Stimulated activated CD4-positive, alpha-beta T cell treated with anti-CD3 and anti-CD28 coated beads, TNF-alpha, amount 100 ng/mL, for 4 hours (primary cell): Measurements from ENCODE around the gene STOML1.
"Not testable (repeated sequence)": the region's sequence is repeated elsewhere in the genome, so short reads cannot be mapped to it uniquely, and the experiment has no call there.

ENCODE experiments used
- DNase-seq, 3 experiments: peaks; one replicate each; pipeline ENCODE4 v3.0.0-alpha.2; 2020; ENCODE audit warnings: low read depth in 3 of 3

STOML1 gene

DNA sequence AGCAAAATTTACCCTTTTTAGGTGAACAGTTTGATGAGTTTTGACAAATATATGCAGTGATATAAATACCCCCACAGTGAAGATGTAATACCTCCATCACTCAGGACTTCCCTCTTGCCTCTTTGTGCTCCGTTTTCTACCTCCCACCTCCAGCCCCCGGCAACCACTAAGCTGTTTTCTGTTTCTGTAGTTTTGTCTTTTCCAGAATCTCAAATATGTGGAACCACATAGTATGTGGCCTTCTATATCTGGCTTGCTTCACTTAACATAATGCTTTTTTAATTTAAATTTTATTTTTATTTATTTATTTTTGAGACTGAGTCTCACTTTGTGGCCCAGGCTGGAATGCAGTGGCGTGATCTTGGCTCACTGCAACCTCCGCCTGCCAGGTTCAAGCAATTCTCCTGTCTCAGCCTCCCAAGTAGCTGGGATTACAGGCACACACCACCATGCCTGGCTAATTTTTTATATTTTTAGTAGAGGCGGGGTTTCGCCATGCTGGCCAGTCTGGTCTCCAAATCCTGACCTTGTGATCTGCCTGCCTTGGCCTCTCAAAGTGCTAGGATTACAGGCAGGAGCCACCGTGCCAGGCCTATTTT, 31.5 kb downstream of the STOML1 start:
- not testable (repeated sequence) for DNase-seq

- DNase-seq = no peak
Measured at GRCh38 chr15:73959801-73960200, 32.3 kb downstream of the STOML1 start.

- no peak for DNase-seq
Measured at GRCh38 chr15:73959012-73959581, 33.0 kb downstream of the STOML1 start.

- DNase-seq = no peak
Measured at GRCh38 chr15:73957785-73958184, 34.3 kb downstream of the STOML1 start.

GRCh38 chr15:73957276-73957675, 34.8 kb downstream of the STOML1 start:
- no peak for DNase-seq

DNA sequence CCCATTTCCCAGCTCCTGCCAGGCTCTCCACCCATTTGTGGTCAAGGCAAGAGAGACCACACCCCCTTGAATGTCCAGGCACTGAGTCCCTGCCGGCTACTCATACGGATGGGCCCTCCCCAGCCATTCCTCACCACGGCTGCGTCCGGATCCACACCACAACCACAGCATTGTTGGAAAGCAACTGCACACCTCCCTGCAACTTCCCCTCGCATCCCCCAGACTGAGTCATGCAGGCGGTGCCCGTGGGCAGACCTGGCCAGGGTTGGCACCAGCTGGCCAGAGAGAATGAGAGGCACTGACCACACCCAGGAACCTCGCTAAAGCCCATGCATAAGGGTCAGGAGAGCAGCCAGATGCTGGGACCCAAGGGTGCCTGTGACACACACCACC, 35.4 kb downstream of the STOML1 start:
- no peak for DNase-seq

- no peak for DNase-seq
Measured at GRCh38 chr15:73955861-73956742, 36.0 kb downstream of the STOML1 start.

DNA sequence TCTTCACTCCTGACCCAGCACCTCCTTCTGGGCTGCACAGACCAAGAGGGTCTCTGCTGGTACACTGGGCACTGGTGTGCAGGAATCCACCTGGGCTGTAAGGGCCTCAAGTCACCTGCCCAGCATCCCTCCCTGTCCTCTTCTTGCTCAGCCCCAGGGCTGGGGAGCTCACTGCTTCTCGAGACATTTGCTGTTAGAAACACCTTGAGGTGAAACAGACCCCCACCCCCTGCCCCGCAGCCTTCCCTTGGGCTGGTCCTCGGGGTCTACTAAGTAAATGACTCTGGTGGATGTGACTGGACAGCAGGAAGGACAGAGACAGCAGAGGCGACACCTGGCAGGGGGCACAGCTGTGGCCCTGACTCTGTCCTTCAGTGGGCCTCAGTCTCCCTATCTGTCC, 36.8 kb downstream of the STOML1 start:
- DNase-seq = no peak

DNA sequence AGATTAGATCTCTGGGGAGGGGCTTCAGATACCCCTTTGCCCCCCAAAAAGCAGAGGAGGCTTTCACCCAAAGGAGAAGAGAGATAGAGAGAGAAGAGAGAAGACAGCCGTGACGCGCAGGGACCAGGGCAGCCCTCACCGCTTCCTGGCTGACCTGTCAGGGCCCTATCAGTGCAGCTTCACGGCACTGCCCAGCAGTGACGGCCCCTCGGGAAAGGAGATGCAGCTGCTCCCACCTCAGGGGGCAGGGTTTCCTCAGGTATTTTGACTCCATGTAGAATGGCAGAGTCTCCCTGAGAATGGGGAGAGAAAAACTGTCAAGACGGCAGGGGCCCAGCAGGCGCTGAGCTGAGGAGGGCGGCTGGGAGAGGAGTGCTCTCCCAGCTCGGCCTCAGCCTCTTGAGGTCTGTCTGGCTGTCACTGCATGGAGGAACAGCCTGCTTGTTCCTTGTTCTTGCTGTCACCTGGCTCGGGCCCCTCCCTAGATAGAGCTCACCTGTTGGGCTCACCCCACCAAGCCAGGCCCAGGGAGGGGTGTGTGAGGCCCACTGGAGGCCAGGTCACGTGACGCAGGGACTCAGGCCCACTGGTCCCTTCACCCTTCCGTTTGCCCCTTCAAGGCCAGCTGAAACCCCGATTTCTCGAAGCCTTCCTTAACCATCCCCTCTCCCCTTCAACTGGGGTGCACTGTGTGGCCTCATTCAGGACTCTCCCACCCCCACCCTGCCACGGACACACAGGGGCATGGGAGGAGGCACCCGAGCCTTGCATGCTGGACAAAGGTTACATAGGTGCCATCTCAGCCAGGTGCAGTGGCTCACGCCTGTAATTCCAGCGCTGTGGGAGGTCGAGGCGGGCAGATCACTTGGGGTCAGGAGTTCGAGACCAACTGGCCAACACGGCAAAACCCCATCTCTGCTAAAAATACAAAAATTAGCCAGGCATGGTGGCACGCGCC, 37.6 kb downstream of the STOML1 start:
- no peak for DNase-seq

- no peak for DNase-seq
Measured at GRCh38 chr15:73952913-73953750, 39.0 kb downstream of the STOML1 start.

DNA sequence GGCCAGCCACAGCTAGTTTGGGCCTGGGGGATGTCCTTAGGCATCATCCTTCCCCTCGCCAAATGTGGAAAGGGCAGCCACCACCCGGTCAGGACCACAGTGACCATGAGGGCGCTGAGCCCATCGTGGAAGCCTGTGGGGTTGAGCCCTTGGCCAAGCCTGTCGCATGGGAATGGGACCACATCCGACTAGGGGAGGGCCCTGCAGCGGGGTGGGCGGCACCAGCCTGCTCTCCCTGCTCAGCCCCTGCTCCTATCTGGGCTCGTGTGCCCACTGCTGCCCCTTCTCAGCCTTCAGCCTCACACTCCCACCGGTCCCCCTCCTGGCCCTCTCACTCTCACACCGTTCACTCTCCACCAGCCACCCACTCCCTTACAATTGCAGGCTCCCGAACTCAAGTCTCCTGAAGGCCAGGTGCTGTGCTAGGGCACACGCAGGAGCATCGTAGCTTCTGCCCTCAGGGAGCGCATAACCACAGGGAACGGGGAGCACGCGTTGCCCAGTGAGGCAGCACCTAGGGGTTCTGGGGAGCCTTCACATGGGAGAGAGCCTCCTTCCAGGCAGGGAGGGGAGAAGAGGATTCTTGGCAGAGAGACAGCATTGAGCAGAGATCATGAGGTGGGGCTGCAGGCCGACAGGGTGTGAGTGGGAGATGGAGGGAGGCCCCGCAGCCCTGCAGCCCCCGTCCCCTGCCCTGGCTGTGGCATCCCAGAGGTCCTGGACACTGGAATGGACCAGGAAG, 39.8 kb downstream of the STOML1 start:
- DNase-seq = no peak

GRCh38 chr15:73951601-73952000, 40.5 kb downstream of the STOML1 start:
- DNase-seq = no peak

- peak; percentile 48 to 50 (median 50) for DNase-seq
Measured at GRCh38 chr15:73950831-73951561, 41.1 kb downstream of the STOML1 start.

GRCh38 chr15:73950479-73950830, 41.6 kb downstream of the STOML1 start:
- no peak for DNase-seq

DNA sequence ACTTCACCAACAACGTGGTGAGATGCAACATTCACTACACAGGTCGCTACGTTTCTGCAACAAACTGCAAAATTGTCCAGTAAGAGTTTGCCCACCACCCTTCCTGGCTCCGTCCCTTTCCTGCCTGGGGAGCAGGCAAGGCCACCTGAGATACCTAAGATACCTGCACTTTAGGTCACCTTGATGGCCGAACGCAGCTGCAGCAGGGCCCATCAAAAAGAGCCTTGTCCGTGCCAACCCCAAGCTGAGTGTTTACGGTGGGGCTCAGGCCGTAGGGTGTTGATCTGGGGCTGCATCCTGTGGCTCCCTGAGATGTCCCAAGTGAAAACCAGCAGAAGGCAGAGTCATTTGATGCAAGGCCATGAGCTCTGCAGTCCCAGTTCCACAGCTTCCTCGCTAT, 42.6 kb downstream of the STOML1 start:
- DNase-seq = no peak

GRCh38 chr15:73948982-73949381, 43.1 kb downstream of the STOML1 start:
- no peak for DNase-seq

GRCh38 chr15:73948396-73948795, 43.7 kb downstream of the STOML1 start:
- DNase-seq = no peak

GRCh38 chr15:73947651-73948050, 44.4 kb downstream of the STOML1 start:
- DNase-seq = no peak

- DNase-seq = no peak
Measured at GRCh38 chr15:73946795-73947370, 45.2 kb downstream of the STOML1 start.
